ENCODE results near the gene LDHB.

LDHB gene

DNA sequence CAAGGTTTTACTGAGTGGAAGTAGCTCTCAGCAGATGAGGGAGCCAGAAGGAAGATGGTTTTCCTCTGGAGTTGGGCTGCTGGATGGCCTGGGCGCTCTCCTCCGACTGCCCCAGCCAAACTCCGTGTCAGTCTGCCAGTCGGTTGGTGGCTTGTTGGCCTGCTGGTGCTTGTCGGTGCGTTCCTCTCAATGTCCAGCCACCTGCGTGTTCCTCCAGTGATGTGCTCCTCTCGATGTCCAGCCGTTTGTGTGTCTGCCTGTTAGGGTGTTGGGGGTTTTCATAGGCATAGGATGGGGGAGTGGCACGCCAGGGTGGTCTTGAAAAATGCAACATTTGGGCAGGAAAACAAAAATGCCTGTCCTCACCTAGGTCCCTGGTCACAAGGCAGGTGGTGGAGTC, 37.0 kb upstream of the LDHB start:
- Histone ChIP-seq H3K27ac (ENCODE audit: extremely low read depth, low read depth, low read length) (no peak overlapping the region), H3K9me3 (ENCODE audit: control insufficient read depth, insufficient read depth, low read depth, low read length) (no peaks in the 10 kb centered on the region), H3K4me3 (ENCODE audit: low read depth, low read length) (no peak overlapping the region), H3K4me1 (ENCODE audit: control insufficient read depth, insufficient read depth, low read length) (no peaks in the 10 kb centered on the region), H3K36me3 (ENCODE audit: control insufficient read depth in 2 of 2, insufficient read depth in 1 of 2, low read length in 2 of 2) (no peaks in the 10 kb centered on the region)
- CTCF ChIA-PET = interaction anchor here (0.6 to 0.9 kb wide), 2 partner anchors 295 to 314 kb away, joined by 3 to 4 read pairs; no protein-coding TSS in a partner anchor
- no peak for TF ChIP-seq ZNF416 (tag by site-specific recombination; IDR thresholded peaks at IDR 0.05)
- TF ChIP-seq ZNF785 (tag by site-specific recombination; IDR thresholded peaks at IDR 0.05) = no peak
- TF ChIP-seq ZSCAN16 (tag by site-specific recombination; IDR thresholded peaks at IDR 0.05) = no peak
- no peak for TF ChIP-seq ZNF558 (tag by site-specific recombination; IDR thresholded peaks at IDR 0.05)
- TF ChIP-seq TRIM28 (IDR thresholded peaks at IDR 0.05; ENCODE audit: borderline replicate concordance, low read length) = no peak
- POLR2A ChIA-PET = no interaction called here

GRCh38 chr12:21691515-21691914, 33.9 kb upstream of the LDHB start:
- Histone ChIP-seq H3K36me3 (ENCODE audit: control insufficient read depth in 2 of 2, insufficient read depth in 1 of 2, low read length in 2 of 2) (no peaks in the 10 kb centered on the region), H3K9me3 (ENCODE audit: control insufficient read depth, insufficient read depth, low read depth, low read length) (no peaks in the 10 kb centered on the region), H3K4me3 (ENCODE audit: low read depth, low read length) (no peak overlapping the region), H3K4me1 (ENCODE audit: control insufficient read depth, insufficient read depth, low read length) (no peaks in the 10 kb centered on the region), H3K27ac (ENCODE audit: extremely low read depth, low read depth, low read length) (no peak overlapping the region)
- POLR2A ChIA-PET = no interaction called here
- CTCF ChIA-PET = interaction anchor here (1.8 kb wide), 1 partner anchor 11 kb away, joined by 5 read pairs; no protein-coding TSS in a partner anchor
- TF ChIP-seq, protein P1, sequence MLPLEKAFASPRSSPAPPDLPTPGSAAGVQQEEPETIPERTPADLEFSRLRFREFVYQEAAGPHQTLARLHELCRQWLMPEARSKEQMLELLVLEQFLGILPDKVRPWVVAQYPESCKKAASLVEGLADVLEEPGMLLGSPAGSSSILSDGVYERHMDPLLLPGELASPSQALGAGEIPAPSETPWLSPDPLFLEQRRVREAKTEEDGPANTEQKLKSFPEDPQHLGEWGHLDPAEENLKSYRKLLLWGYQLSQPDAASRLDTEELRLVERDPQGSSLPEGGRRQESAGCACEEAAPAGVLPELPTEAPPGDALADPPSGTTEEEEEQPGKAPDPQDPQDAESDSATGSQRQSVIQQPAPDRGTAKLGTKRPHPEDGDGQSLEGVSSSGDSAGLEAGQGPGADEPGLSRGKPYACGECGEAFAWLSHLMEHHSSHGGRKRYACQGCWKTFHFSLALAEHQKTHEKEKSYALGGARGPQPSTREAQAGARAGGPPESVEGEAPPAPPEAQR (tag by site-specific recombination; IDR thresholded peaks at IDR 0.05) = no peak
- no peak for TF ChIP-seq ZNF610 (tag by site-specific recombination; IDR thresholded peaks at IDR 0.05; ENCODE audit: borderline replicate concordance)

DNA sequence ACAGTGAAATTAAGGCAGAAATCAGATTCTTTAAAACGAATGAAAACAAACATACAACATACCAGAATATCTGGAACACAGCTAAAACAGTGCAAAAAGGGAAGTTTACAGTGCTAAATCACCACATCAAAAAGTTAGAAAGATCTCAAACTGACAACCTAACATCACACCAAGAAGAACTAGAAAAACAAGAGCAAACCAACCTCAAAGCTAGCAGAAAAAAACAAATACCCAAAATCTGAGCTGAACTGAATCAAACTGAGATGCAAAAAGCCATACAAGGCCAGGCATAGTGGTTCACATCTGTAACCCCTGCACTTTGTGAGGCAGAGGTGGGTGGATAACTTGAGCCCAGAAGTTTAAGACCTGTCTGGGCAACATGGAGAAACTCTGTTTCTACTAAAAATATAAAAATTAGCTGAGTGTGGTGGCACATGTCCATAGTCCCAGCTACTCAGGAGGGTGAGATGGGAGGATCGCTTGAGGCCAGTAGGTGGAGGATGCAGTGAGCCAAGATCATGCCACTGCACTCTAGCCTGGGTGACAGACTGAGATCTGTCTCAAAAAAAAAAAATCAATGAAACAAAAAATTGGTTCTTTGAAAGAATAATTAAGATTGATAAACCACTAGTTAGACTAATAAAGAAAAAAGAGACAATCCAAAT, 33.2 kb upstream of the LDHB start:
- Histone ChIP-seq H3K9me3 (ENCODE audit: control insufficient read depth, insufficient read depth, low read depth, low read length) (no peaks in the 10 kb centered on the region), H3K36me3 (ENCODE audit: control insufficient read depth in 2 of 2, insufficient read depth in 1 of 2, low read length in 2 of 2) (no peaks in the 10 kb centered on the region), H3K27ac (ENCODE audit: extremely low read depth, low read depth, low read length) (no peak overlapping the region), H3K4me1 (ENCODE audit: control insufficient read depth, insufficient read depth, low read length) (no peaks in the 10 kb centered on the region), H3K4me3 (ENCODE audit: low read depth, low read length) (no peak overlapping the region)
- TF ChIP-seq ZNF530 (tag by site-specific recombination; IDR thresholded peaks at IDR 0.05; ENCODE audit: low read depth) (no peak), ZNF26 (tag by site-specific recombination; IDR thresholded peaks at IDR 0.05) (no peak), KLF10 (tag by site-specific recombination; IDR thresholded peaks at IDR 0.05) (no peak), GLI2 (tag by site-specific recombination; IDR thresholded peaks at IDR 0.05; ENCODE audit: borderline replicate concordance, low read depth) (no peak)
- TF ChIP-seq, protein P2, sequence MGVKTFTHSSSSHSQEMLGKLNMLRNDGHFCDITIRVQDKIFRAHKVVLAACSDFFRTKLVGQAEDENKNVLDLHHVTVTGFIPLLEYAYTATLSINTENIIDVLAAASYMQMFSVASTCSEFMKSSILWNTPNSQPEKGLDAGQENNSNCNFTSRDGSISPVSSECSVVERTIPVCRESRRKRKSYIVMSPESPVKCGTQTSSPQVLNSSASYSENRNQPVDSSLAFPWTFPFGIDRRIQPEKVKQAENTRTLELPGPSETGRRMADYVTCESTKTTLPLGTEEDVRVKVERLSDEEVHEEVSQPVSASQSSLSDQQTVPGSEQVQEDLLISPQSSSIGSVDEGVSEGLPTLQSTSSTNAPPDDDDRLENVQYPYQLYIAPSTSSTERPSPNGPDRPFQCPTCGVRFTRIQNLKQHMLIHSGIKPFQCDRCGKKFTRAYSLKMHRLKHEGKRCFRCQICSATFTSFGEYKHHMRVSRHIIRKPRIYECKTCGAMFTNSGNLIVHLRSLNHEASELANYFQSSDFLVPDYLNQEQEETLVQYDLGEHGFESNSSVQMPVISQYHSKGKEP (tag by site-specific recombination; IDR thresholded peaks at IDR 0.05) = no peak
- ChIA-PET POLR2A (no interaction called here), CTCF (interaction anchor here (1.8 kb wide), 1 partner anchor 10 kb away, joined by 5 read pairs; no protein-coding TSS in a partner anchor)

GRCh38 chr12:21683115-21683514, 25.5 kb upstream of the LDHB start:
- H3K9me3 ChIP-seq (ENCODE audit: control insufficient read depth, insufficient read depth, low read depth, low read length) = no peaks in the 10 kb centered on the region
- CTCF ChIA-PET = interaction anchor here (0.6 kb wide), 1 partner anchor 386 kb away, joined by 3 read pairs; no protein-coding TSS in a partner anchor
- no peaks in the 10 kb centered on the region for H3K36me3 ChIP-seq (ENCODE audit: control insufficient read depth in 2 of 2, insufficient read depth in 1 of 2, low read length in 2 of 2)
- H3K4me1 ChIP-seq (ENCODE audit: control insufficient read depth, insufficient read depth, low read length) = no peaks in the 10 kb centered on the region
- no peak overlapping the region for H3K4me3 ChIP-seq (ENCODE audit: low read depth, low read length)
- H3K27ac ChIP-seq (ENCODE audit: extremely low read depth, low read depth, low read length) = no peak overlapping the region
- POLR2A ChIA-PET = no interaction called here
- TF ChIP-seq, protein P3, sequence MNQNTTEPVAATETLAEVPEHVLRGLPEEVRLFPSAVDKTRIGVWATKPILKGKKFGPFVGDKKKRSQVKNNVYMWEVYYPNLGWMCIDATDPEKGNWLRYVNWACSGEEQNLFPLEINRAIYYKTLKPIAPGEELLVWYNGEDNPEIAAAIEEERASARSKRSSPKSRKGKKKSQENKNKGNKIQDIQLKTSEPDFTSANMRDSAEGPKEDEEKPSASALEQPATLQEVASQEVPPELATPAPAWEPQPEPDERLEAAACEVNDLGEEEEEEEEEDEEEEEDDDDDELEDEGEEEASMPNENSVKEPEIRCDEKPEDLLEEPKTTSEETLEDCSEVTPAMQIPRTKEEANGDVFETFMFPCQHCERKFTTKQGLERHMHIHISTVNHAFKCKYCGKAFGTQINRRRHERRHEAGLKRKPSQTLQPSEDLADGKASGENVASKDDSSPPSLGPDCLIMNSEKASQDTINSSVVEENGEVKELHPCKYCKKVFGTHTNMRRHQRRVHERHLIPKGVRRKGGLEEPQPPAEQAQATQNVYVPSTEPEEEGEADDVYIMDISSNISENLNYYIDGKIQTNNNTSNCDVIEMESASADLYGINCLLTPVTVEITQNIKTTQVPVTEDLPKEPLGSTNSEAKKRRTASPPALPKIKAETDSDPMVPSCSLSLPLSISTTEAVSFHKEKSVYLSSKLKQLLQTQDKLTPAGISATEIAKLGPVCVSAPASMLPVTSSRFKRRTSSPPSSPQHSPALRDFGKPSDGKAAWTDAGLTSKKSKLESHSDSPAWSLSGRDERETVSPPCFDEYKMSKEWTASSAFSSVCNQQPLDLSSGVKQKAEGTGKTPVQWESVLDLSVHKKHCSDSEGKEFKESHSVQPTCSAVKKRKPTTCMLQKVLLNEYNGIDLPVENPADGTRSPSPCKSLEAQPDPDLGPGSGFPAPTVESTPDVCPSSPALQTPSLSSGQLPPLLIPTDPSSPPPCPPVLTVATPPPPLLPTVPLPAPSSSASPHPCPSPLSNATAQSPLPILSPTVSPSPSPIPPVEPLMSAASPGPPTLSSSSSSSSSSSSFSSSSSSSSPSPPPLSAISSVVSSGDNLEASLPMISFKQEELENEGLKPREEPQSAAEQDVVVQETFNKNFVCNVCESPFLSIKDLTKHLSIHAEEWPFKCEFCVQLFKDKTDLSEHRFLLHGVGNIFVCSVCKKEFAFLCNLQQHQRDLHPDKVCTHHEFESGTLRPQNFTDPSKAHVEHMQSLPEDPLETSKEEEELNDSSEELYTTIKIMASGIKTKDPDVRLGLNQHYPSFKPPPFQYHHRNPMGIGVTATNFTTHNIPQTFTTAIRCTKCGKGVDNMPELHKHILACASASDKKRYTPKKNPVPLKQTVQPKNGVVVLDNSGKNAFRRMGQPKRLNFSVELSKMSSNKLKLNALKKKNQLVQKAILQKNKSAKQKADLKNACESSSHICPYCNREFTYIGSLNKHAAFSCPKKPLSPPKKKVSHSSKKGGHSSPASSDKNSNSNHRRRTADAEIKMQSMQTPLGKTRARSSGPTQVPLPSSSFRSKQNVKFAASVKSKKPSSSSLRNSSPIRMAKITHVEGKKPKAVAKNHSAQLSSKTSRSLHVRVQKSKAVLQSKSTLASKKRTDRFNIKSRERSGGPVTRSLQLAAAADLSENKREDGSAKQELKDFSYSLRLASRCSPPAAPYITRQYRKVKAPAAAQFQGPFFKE (tag by site-specific recombination; IDR thresholded peaks at IDR 0.05; ENCODE audit: borderline replicate concordance) = no peak
- no peak for TF ChIP-seq ZNF10 (tag by site-specific recombination; IDR thresholded peaks at IDR 0.05)
- no peak for TF ChIP-seq ZNF184 (tag by site-specific recombination; IDR thresholded peaks at IDR 0.05)
- no peak for TF ChIP-seq ZNF354C (tag by site-specific recombination; IDR thresholded peaks at IDR 0.05; ENCODE audit: borderline replicate concordance, low read depth)
- no peak for TF ChIP-seq ZNF341 (tag by site-specific recombination; IDR thresholded peaks at IDR 0.05; ENCODE audit: low read depth)
